Type B pancreatic cell (in vitro differentiated cells): Measurements from ENCODE around the gene CPTP. TPM values are rescaled to one million over a fixed set of nuclear protein-coding genes. Genes with fewer than 3 reads are reported as not detected.

Source experiments
- DNase-seq: peaks from one replicate; pipeline ENCODE4 v3.0.0; 2021; ENCODE audit warnings: mixed read lengths; ENCODE audit not compliant: unreplicated experiment; ENCODE audit errors: extremely low spot score
- H3K27ac Mint-ChIP-seq: 2 replicates; pipeline ENCODE4 v1.8.0; 2021; ENCODE audit warnings: mild to moderate bottlenecking, mixed read lengths
- H3K27me3 Mint-ChIP-seq: 2 replicates; pipeline ENCODE4 v1.8.0; 2021; ENCODE audit warnings: mixed read lengths
- H3K36me3 Mint-ChIP-seq: 2 replicates; pipeline ENCODE4 v1.8.0; 2021; ENCODE audit warnings: mixed read lengths
- H3K4me1 Mint-ChIP-seq: one replicate; pipeline ENCODE4 v1.8.0; 2021; ENCODE audit warnings: mixed read lengths; ENCODE audit not compliant: unreplicated experiment
- H3K4me3 Mint-ChIP-seq: 2 replicates; pipeline ENCODE4 v1.8.0; 2021; ENCODE audit warnings: mild to moderate bottlenecking, mixed read lengths
- H3K9me3 Mint-ChIP-seq: 2 replicates; pipeline ENCODE4 v1.8.0; 2021; ENCODE audit warnings: mixed read lengths
- total RNA-seq: library from RNA; stranded (reverse); gene quantifications from 2 replicates; pipeline ENCODE4 v1.2.1, GENCODE V29; 2021; ENCODE audit warnings: low replicate concordance
- TF ChIP-seq, protein P1 (sequence below): fragments of 200-600 bp; sonication (generic); conservative IDR thresholded peaks from 2 replicates; pipeline ENCODE4 v1.5.0; 2021; ENCODE audit warnings: antibody characterized with exemption, mild to moderate bottlenecking

The CPTP gene
- total RNA-seq, 1 donor from 2014 or later: 24.2 TPM

DNA sequence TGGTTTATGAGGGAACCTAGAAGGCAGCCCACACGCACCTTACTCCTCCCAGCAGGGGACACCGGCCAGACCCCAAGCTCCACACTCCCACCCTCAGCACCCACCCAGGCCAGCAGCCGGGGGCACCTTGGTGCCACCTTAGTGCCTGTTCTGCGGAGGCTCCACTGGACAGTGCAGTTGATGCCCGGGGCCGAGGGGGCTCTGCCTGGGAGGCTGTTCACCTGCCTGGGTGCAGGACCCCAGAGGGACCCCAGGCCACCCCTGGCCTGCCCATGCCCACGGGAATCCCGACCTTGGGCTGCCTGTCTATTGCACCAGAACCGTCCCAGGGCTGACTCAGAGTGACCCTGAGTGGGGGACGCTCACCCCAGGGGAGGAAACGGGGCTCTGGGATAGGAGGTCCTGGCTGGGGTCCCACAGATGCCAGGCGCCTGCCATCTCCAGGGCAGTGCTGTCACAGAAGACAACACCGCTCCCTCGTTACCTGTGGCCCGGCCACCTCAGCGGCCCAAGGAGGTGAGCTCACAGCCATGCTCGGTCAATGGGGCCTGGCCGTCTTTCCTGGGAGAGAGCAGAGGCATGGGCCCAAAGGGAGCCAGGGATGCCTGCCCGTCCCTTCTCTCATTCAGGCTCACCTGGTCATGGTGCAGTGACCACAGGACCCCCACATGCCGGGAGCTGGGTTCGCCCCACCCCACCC lies 43.7 kb upstream of the CPTP start:
- Mint-ChIP-seq H3K36me3 (no peaks in the 10 kb centered on the region), H3K27ac (no peak overlapping the region), H3K4me1 (no peaks in the 10 kb centered on the region), H3K27me3 (no peaks in the 10 kb centered on the region), H3K9me3 (no peaks in the 10 kb centered on the region), H3K4me3 (no peak overlapping the region)
- DNase-seq: no peak
- TF ChIP-seq, protein P1, sequence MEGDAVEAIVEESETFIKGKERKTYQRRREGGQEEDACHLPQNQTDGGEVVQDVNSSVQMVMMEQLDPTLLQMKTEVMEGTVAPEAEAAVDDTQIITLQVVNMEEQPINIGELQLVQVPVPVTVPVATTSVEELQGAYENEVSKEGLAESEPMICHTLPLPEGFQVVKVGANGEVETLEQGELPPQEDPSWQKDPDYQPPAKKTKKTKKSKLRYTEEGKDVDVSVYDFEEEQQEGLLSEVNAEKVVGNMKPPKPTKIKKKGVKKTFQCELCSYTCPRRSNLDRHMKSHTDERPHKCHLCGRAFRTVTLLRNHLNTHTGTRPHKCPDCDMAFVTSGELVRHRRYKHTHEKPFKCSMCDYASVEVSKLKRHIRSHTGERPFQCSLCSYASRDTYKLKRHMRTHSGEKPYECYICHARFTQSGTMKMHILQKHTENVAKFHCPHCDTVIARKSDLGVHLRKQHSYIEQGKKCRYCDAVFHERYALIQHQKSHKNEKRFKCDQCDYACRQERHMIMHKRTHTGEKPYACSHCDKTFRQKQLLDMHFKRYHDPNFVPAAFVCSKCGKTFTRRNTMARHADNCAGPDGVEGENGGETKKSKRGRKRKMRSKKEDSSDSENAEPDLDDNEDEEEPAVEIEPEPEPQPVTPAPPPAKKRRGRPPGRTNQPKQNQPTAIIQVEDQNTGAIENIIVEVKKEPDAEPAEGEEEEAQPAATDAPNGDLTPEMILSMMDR: no peak

DNA sequence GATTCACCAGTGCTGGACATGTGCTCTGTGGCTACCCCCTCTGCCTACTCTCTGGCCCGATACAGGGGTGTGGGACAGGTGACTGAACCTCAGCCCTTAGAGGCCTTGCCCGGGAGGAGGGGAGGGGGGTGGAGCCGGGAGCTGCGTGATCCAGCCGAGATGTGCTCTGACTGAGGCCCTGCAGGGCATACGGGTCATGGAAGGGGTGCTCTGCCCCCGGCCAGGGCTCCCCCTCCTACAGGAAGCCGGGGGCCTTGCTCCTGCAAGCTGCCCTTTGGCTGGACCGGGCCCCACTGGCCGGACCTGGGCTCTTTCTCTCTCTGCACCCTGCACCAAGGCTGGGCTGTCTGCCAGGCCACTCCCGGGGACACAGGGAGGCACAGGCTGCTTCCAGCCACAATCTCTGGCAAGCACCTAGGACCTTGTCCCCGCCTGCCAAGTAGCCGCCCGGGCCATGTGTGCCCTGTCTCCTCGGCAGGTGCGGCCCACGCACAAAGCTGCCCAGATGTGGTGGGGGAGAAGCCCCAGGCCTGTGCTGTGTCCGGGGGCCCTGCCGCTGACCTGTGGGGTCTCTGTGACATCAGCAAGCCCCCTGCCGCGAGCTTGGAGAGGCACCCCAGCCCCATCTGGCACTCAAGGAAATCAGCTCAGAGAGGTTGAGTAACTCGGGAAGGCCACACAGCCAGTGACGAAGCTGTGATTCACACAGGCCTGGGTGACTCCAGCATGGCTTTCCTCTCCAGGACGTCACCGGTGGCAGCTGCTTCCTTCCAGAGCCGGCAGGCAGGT lies 42.9 kb upstream of the CPTP start:
- no peaks in the 10 kb centered on the region for H3K27me3 Mint-ChIP-seq
- TF ChIP-seq, protein P1: no peak
- no peak overlapping the region for H3K27ac Mint-ChIP-seq
- no peak overlapping the region for H3K4me3 Mint-ChIP-seq
- H3K36me3 Mint-ChIP-seq: no peaks in the 10 kb centered on the region
- no peaks in the 10 kb centered on the region for H3K4me1 Mint-ChIP-seq
- no peak for DNase-seq
- no peaks in the 10 kb centered on the region for H3K9me3 Mint-ChIP-seq

DNA sequence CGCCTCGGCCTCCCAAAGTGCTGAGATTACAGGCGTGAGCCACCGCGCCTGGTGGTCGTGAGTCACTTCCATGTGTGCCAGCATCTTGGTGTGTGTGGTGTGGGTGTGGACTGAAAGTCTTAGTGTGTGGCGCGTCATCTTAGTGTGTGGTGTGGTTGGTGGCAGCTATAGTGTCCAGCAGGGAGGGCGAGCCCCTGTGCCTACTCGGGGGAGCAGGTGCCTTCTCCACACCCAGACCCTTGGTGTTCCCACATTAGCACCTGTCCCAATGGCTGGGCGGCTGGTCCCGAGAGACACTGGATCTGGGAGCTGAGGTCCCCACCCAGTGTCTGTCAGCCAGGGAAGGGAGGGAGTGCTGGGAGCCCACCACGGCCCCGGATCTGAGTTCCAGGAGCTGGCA lies 41.6 kb upstream of the CPTP start:
- H3K9me3 Mint-ChIP-seq: no peaks in the 10 kb centered on the region
- no peaks in the 10 kb centered on the region for H3K27me3 Mint-ChIP-seq
- no peaks in the 10 kb centered on the region for H3K4me1 Mint-ChIP-seq
- TF ChIP-seq, protein P1: no peak
- no peaks in the 10 kb centered on the region for H3K36me3 Mint-ChIP-seq
- no peak overlapping the region for H3K4me3 Mint-ChIP-seq
- no peak overlapping the region for H3K27ac Mint-ChIP-seq
- DNase-seq: peak; percentile 64

DNA sequence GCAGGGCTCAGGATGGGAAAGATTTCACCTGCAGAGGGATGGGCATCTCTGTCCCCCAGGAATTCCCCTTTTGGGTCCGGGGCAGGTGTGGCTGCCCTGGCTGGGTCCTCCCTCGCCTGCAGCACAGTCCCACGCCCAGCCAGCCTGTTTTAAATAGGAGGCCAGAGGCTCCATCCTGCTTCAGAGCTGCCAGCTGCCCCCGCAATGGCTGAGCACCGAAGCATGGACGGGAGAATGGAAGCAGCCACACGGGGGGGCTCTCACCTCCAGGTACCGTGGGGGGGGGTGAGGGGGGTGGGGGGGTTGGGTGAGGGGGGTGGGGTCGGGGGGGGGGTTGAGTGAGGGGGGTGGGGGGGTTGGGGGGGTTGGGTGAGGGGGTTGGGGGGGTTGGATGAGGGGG lies 40.8 kb upstream of the CPTP start:
- no peak overlapping the region for H3K4me3 Mint-ChIP-seq
- no peak overlapping the region for H3K27ac Mint-ChIP-seq
- no peaks in the 10 kb centered on the region for H3K4me1 Mint-ChIP-seq
- no peaks in the 10 kb centered on the region for H3K27me3 Mint-ChIP-seq
- DNase-seq: peak; percentile 68
- TF ChIP-seq, protein P1: no peak
- H3K9me3 Mint-ChIP-seq: no peaks in the 10 kb centered on the region
- H3K36me3 Mint-ChIP-seq: no peaks in the 10 kb centered on the region

DNA sequence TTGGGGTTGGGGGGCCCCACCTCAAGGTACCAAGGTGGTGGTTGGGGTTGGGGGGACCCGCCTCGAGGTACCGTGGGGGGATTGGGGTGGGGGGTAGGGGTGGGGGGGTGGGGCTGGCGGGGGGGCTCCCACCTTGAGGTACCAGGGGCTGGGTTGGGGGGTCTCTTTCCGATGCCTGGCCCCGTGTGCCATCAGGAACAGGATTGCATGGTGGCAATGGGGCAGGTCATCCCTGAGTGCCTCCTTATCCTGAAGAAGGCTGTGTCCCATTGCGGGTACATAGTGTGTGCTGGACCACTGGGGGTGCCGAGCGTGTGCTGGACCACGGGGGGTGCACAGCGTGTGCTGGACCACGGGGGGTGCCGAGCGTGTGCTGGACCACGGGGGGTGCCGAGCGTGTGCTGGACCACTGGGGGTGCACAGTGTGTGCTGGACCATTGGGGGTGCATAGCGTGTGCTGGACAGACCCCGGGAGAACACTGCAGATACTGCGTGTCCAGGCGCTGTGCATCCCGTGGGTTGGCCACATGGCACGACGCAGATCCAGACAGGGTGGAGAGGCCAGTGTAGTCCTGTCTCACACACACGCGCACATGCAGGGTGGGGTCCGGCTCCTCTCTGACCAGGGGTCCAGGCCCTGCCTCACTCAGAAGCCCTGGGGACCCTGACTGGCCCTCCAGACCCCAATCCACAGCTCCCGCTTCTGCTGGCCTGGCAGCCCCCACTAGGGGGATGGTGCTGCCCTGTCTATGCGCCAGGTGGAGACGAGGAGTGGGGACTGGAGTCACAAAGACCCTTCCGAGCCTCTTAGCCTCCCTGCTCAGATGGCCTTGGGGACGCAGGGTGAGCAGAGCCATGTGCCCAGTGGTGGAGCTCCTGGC lies 40.1 kb upstream of the CPTP start:
- no peaks in the 10 kb centered on the region for H3K36me3 Mint-ChIP-seq
- no peak overlapping the region for H3K4me3 Mint-ChIP-seq
- TF ChIP-seq, protein P1: peak; percentile 22
- no peaks in the 10 kb centered on the region for H3K27me3 Mint-ChIP-seq
- H3K4me1 Mint-ChIP-seq: no peaks in the 10 kb centered on the region
- DNase-seq: no peak
- no peak overlapping the region for H3K27ac Mint-ChIP-seq
- no peaks in the 10 kb centered on the region for H3K9me3 Mint-ChIP-seq
